NCI-H526 (cell line): ENCODE measurements around the gene STAM2.
"Not testable (repeated sequence)": the region's sequence is repeated elsewhere in the genome, so short reads cannot be mapped to it uniquely, and the experiment has no call there.

Source experiments
- DNase-seq, 2 experiments: peaks; one replicate each; lab custom pipeline; 2025; lab: John Stamatoyannopoulos, UW

The STAM2 gene

DNA sequence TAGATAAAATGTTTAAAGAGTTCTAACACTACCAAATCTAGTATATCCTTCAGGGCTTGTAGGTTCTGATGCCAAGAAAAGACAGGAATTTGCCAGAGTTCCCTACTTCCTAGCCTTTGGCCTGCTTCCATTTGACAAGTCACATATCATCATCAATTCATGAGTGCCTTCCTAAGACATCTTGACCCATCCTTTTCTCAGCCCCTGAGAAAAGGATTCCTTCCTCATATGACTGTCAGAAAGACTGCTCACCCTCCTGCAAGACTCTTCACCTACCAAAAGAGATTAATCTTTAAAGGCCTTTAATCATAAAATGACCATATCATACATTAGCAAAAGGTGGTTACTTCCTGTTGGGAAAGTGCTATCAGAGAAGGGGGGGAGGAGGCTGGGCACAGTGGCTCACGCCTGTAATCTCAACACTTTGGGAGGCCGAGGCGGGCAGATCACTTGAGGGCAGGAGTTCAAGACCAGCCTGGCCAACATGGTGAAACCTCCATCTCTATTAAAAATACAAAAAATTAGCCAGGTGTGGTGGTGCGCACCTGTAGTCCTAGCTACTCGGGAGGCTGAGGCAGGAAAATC is 3.3 kb downstream of the STAM2 start:
- DNase-seq, result not testable (repeated sequence)

DNA sequence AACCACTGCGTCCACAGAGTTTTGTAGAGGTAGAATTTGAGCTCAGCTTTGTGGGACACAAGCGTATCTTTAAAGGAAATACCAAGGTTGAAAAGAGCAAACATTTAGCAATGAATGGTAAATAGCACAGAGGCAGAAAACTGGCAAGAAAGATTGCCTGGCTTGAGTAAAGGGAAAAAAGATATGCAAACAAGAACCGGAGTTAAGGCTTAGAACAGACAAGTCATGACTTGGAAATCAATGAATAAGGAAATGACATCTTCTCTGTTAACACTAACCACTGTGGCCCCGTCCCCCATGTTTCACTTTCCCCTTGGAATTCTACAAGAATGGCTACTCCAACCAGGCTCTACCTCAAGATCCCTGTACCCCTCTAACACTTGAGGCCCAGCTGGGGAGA is 3.8 kb downstream of the STAM2 start:
- DNase-seq, result no peak

DNA sequence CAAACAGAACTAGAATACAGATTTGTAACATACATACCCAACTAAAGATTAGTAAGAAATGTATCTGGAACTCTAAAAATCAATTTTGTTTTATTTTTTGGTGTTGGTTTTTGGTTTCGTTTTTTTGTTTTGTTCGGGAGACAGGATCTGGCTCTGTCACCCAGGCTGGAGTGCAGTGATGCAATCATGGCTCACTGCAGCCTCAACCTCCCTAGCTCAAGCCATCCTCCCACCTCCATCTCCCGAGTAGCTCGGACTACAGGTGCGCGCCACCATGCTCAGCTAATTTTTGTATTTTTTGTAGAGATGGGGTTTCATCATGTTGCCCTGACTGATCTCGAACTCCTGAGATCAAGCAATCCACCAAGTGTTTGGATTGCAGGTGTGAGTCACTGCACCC is 6.4 kb downstream of the STAM2 start:
- not testable (repeated sequence) for DNase-seq

DNA sequence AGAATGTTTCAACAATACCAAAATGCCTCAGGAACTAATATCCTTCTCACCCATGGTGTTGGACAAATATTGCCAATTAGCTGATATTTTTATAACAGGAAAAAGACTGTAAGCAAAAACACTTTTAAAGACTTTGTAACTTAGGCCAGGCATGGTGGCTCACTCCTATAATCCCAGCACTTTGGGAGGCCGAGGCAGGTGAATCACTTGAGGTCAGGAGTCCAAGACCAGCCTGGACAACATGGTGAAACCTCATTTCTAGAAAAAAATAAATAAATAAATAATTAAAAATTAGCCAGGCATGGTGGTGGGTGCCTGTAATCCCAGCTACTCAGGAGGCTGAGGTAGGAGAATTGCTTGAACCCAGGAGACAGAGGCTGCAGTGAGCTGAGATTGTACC is 8.1 kb downstream of the STAM2 start:
- not testable (repeated sequence) for DNase-seq

DNA sequence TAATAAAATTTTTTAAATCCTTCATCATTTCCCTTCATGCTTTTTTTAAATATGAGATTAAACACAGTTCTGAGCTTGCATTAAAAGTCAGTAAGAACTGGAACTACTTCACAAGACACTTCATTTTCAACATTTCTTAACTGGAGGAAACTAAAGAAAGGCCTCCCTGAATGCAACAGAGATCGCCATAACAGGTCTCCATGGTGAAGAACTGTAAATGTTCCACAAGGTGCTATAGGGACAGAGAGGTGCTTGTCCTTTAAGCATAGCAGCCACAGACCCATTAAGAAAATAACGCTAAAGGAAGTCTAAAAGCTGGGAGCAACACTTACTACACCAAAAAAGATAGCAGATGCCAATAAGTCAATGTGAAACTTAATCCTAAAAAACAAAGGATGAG is 8.5 kb downstream of the STAM2 start:
- DNase-seq, result no peak

DNA sequence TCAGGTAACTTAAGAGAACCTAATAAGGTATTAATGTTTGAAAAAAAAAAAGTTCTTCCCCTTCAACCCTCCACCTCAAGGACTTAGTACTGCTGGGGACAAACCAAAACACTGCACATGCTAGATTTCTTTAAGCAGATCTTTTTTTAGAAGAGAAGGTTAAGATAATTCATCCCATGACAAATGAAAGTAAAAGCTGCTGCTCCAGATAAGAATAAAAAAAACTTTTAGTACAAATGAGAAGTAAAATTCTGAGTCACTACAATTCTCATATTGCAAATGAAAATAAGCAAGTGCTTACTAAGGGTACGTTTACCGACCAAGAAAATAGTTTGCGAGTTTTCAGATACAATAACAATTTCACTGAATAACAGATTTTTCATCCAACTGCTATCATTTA is 8.9 kb downstream of the STAM2 start:
- DNase-seq, result no peak

DNA sequence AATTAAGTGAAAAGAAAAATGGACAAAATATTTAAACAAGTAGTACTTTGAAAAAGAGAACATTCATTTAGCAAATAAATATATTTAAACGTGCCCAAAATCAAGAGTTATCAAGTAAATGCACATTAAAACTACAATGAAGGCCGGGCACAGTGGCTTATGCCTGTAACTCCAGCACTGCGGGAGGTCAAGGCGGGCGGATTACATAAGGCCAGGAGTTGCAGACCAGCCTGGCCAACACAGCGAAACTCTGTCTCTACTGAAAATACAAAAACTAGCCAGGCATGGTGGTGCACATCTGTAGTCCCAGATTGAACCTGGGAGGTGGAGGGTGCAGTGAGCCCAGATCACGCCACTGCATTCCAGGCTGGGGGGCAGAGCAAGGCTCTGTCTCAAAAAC is 9.8 kb downstream of the STAM2 start:
- DNase-seq, result no peak

DNA sequence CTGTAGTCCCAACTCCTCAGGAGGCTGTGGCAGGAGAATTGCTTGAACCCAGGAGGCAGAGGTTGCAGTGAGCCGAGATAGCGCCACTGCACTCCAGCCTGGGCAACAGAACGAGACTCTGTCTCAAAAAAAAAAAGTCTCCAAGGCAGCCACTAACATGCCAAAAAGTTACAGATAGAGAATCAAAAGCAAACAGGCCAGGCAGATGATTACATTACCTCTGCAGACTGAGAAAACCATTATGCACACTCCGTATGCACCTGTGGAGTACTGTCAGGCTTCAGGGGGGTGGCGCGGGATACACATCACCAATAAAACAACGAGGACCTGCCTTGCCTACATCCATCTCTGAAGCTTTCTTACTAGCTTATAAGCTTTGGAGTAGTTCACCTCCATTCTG is 10.3 kb downstream of the STAM2 start:
- no peak for DNase-seq

DNA sequence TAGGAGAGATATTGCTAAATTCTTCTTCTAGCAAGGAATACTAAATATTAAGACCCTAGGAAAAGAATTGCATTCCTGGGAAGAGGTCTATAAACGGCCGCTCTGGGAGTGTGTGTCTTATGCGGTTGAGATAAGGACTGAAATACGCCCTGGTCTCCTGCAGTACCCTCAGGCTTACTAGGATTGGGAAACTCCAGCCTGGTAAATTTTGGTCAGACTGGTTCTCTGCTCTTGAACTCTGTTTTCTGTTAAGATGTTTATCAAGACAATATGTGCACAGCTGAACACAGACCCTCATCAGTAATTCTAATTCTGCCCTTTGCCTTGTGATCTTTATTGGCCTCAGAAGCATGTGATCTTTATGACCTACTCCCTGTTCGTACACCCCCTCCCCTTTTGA is 11.9 kb downstream of the STAM2 start:
- DNase-seq, result not testable (repeated sequence)

DNA sequence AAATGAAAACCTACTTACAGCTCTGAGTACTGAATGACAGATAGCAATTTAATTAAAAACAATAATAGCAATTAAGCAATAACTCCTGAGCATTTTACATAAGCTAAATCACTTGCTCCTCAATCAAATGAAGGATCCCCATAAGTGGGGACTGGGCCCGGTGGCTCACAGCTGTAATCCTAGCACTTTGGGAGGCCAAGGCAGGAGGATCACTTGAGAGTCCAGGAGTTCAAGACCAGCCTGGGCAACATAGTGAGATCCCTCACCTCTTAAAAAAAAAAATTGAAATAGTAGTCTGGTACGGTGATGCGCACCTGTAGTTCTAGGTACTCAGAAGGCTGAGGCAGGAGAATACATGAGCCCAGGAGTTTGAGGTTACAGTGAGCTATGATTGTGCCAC is 13.4 kb downstream of the STAM2 start:
- no peak for DNase-seq

DNA sequence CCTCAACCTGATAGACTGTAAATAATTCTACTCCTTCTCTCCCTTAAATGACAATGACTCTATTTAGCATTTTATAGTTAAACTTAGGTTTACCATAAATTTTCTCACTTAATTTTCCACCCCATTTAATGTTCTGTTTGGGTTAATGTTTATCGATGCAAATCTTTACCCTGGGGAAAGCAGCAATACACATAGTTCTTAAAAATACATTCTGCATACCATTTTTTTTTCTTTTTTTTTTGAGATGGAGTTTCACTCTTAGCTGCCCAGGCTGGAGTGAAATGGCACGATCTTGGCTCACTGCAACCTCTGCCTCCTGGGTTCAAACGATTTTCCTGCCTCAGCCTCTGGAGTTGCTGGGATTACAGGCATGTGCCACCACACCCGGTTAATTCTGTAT is 14.0 kb downstream of the STAM2 start:
- no peak for DNase-seq

DNA sequence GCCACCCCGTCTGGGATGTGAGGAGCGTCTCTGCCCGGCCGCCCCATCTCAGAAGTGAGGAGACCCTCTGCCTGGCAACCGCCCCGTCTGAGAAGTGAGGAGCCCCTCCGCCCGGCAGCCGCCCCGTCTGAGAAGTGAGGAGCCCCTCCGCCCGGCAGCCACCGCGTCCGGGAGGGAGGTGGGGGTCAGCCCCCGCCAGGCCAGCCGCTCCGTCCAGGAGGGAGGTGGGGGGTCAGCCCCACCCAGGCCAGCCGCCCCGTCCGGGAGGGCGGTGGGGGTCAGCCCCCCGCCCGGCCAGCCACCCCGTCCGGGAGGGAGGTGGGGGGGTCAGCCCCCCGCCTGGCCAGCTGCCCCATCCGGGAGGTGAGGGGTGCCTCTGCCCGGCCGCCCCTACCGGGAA is 15.2 kb downstream of the STAM2 start:
- not testable (repeated sequence) for DNase-seq

DNA sequence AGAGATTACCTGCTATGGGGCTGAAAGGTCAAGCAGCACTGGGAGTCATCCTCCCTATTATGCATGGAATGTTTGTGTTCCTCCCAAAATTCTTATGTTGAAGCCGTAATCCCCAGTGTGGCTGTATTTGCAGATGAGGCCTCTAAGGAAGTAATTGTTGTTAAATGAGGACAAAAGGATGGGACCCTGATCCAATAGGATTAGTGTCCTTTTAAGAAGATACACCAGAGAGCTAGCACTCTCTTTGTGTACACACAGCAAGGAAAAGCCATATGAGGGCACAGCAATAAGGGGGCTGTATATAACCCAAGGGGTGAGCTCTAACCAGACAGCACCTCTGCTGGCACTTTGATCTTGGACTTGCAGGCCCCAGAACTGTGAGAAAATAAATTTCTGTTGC is 18.3 kb downstream of the STAM2 start:
- DNase-seq, result no peak

DNA sequence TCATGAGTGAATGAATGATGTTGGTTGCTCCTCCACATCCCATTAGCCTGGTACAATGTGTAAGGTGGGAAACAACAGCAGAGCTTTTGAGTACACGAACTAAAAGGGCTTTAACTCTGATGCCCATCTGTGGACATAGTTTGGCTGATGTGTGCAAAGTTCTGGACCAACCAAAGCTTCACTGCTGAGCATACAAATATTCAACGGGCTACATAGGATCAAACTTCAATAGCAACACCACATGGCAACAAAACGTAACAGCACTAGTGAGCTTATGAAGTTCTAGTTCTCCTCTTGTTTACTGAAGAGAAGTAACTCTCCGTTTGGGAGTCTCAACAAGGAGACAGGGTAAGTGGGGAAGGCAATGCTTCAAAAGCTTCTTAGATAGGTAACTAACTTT is 20.4 kb downstream of the STAM2 start:
- DNase-seq, result no peak

DNA sequence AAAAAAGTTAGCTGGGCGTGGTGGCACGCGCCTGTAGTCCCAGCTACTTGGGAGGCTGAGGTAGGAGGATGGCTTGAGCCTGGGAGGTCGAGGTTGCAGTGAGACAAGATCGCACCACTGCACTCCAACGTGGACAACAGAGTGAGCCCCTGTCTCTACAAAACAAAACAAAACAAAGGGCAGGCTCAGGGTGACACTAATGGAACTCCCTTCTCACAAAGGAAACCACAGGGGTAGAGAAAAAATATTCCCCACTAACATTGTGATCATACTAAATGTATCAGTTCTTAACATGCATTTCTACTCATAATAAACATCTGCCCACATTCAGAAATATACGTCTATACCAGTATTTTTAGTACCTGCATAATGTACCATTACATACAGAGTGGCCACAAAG is 21.1 kb downstream of the STAM2 start:
- no peak for DNase-seq

DNA sequence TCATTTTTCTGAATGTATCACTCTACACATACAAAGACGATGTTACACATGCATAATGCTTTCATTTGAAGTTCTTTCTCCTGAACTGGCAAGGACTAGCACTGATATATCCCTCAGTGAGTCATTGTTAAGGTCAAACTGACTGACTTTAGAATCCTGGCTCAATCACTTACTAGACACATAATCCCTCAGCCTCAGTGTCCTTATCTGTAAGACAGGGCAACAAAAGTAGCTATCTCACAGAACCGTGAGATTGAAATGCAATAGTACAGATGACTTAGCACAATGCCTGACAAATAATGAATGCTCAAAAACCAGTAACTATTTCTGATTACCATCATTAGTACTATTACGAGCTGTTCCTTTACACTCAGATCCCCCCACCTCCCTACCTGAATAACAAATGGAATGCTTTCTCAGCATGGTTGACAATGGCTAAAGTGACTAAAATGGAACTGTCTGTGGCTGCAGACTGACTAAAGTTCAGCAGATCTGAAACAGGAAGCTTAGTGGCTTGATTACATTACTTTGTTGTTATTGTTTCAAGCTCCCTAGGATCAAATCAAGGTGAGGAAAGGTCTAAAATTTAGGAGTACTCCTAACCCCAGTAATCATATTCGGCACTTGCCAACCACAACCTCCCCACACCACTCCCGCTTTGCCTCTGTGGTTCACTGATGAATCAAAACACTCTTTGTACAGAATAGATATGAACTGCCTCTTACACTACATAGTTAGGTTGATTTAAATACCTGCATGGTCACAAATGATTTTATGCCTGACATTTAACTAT is 40.9 kb downstream of the STAM2 start:
- DNase-seq, result peak; percentile 6 to 20

DNA sequence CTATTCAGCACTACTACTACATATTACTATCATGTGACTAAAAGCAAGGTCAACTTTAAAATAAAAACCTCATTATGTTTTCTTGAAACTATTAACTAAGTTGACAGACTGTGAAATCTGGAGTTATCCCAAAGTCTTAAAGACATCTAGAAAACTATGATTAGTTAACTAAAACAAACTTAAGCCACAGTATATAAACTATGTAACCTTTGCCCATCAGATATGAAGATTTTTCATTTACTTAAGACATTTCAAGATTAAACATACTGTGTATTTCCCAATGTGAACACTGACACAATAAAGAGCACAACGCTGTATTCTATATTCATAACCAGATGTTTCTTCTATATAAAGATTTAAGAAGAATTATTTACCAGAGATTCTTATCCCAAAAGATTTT is 43.3 kb downstream of the STAM2 start:
- DNase-seq, result no peak

DNA sequence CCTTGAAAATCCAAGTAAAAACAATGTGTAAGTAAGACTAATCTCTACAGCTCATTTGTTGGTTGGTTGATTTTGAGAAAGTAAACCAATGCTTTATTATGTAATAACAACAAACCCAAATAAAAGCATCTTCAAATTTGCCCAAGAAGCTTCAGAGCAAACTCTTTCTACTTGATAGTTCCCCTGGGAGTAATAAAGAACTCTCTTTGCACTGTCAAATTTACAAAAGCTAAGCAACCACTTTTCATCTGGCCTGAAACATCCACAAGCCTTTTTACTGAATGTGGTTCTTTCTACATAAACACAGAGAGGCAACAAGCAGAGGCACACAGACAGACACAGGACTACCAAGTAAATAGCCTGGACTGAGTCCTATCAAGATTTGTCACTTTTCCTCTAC is 47.9 kb downstream of the STAM2 start:
- DNase-seq, result no peak

DNA sequence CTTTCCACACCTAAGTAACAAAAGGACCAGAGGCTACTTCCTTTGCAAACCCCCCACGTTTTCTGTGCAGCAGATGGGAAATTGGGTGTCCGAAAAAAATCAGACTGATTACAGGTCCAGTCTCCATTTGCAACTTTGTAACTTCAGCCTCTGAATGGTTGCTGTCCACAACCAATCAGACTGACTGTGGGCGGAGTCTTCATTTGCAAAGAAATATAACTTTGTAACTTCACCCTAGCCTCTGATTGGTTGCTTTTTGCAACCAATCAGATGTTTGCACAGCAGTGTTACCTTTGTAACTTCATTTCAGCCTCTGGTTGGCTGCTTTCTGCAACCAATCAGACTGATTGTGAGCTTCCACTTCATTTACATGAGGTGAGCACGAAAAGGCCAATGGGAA is 48.9 kb downstream of the STAM2 start:
- no peak for DNase-seq

DNA sequence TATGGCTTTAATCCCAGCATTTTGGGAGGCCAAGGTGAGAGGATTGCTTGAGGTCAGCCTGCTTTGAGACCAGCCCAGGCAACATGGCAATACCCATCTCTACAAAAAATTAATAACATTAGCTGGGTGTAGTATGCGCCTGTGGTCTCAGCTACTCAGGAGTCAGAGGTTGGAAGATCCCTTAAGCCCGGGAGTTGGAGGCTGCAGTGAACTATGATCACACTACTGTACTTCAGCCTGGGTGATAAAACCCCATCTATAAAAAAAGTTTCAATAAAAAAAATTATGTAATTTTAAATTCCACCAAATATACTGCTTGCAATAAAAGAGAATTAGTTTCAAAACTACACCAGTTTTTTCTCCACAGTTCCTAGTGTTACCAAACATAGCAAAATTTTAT is 53.4 kb downstream of the STAM2 start:
- no peak for DNase-seq

DNA sequence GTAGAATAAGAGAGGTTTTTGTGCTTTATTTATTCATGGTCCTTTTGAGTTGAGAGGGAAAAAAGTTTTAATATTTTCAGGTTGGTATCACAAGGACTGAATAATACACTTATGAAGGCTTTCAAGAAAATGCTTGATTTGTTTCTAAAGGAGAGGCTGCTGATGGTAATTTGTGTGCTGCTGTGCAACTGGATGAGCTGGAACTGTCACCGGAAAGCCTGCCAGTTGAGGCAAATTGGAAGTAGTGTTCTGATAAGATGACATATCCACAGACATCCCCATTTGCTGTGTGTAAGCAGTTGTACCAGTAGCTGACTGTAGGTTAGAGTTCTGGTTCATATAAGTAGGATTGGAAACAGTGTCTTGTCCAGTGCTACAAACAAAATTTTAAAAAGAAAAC is 55.1 kb downstream of the STAM2 start:
- DNase-seq, result no peak

DNA sequence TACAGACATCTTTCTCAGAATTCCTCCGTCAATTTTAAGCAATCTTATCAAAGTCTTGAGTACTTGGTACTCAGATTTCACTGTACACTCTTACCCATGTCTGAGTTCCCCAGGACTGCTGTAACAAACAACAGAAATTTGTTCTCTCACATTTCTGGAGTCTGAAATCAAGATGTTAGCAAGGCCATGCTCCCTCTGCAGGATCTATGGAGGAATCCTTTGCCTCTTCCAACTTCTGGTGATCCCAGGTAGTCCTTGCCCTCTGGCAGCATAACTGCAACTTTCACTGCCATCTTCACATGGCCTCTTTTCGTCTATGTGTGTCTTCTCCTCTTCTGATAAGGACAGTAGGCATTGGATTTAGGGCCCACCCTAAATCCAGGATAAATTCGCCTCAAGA is 59.6 kb downstream of the STAM2 start:
- peak in 1 of 2 experiments; percentile 16 for DNase-seq

DNA sequence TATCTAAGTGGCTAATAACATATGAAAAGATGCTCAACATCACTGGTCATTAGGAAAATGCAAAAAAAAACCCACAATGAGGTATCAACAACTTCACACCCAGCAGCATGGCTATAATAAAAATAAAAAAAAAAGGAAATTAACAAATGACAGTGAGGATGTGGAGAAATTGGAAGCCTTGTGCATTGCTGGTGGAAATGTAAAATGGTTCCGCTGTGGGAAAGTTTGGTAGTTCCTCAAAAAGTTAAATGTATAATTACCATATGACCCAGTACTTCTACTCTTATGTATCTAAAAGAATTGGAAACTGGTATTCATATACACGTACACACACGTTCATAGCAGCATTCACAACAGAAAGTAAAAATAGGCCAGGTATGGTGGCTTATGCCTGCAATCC is 61.2 kb downstream of the STAM2 start:
- no peak for DNase-seq

DNA sequence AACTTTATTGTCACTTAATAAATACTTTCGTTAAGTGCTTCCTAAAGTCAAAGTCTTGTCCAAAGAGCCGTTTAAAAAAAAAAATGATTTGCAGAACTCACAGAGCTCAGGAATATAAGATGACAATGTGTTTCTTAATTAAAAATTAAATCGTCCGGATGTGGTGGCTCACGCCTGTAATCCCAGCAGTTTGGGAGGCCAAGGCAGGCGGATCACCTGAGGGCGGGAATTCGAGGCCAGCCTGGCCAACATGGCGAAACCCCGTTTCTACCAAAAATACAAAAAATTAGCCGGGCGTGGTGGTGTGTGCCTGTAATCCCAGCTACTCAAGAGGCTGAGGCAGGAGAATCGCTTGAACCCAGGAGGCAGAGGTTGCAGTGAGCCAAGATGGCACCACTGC is 68.4 kb downstream of the STAM2 start:
- not testable (repeated sequence) for DNase-seq
